Bronchial epithelial cell (primary cell): ENCODE results near the gene REEP6. TPM values are rescaled to one million over a fixed set of nuclear protein-coding genes. Genes with fewer than 3 reads are reported as not detected.

Experiments
- DNase-seq: peaks from one replicate; pipeline ENCODE4 v3.0.0-alpha.2; 2010; ENCODE audit warnings: low read depth
- FAIRE-seq: peaks from 2 replicates; lab custom pipeline; 2011; peaks lifted over from hg19 to GRCh38; lab: Jason Lieb, UNC
- H3K27me3 ChIP-seq: 2 replicates; pipeline ENCODE4 v1.5.1; 2011; ENCODE audit warnings: low read length; ENCODE audit not compliant: control insufficient read depth, insufficient read depth
- H3K36me3 ChIP-seq: 2 replicates; pipeline ENCODE4 v1.5.1; 2011; ENCODE audit warnings: low read length; ENCODE audit not compliant: control insufficient read depth, insufficient read depth
- H3K4me3 ChIP-seq: 2 replicates; pipeline ENCODE4 v1.5.1; 2011; ENCODE audit warnings: mild to moderate bottlenecking, low read depth, low read length, control low read depth
- CTCF ChIP-seq: IDR thresholded peaks from 2 replicates; pipeline ENCODE4 v1.5.1; 2011; ENCODE audit warnings: mild to moderate bottlenecking, moderate library complexity, low read length, control low read depth, inconsistent platforms; ENCODE audit not compliant: insufficient read depth, severe bottlenecking
- total RNA-seq: library from RNA; depleted of rRNA; stranded (reverse); fragments of >200 nt; gene quantifications from 2 replicates; pipeline ENCODE4 v1.2.1, GENCODE V29; 2014

Gene REEP6
- total RNA-seq, 1 donor from 2014 or later: 2.1 TPM

- DNase-seq: no peak
- Histone ChIP-seq H3K36me3 (no peaks in the 10 kb centered on the region), H3K27me3 (peaks cover 49% of the 10 kb centered on the region), H3K4me3 (no peak overlapping the region)
- no peak for FAIRE-seq
- TF ChIP-seq CTCF: no peak
Observed at GRCh38 chr19:1447504-1447903, 43.5 kb upstream of the REEP6 start.

GRCh38 chr19:1447944-1448343 lies 43.0 kb upstream of the REEP6 start:
- peaks cover 53% of the 10 kb centered on the region for H3K27me3 ChIP-seq
- no peak for TF ChIP-seq CTCF
- no peak for FAIRE-seq

GRCh38 chr19:1449467-1450442 lies 41.2 kb upstream of the REEP6 start, which contains the start of gene APC2:
Gene APC2 (plus strand): TSS chr19:1450121. CDS start chr19:1453002, 2,881 bp downstream.
- Histone ChIP-seq H3K4me3 (no peak within 1 kb of the TSS), H3K27me3 (peaks cover 57% of the 10 kb centered on the region), H3K36me3 (no peaks in the 10 kb centered on the region)
- no peak for TF ChIP-seq CTCF
- FAIRE-seq: no peak
- DNase-seq: no peak

More at GRCh38 chr19:1447944-1448343, 43.0 kb upstream of the REEP6 start:
- Histone ChIP-seq H3K36me3 (no peaks in the 10 kb centered on the region), H3K4me3 (no peak overlapping the region)
- no peak for DNase-seq

- H3K27me3 ChIP-seq: peaks cover 57% of the 10 kb centered on the region
Observed at GRCh38 chr19:1450735-1451731, 39.9 kb upstream of the REEP6 start.

More at GRCh38 chr19:1450735-1451731, 39.9 kb upstream of the REEP6 start:
- DNase-seq: no peak
- Histone ChIP-seq H3K4me3 (no peak overlapping the region), H3K36me3 (no peaks in the 10 kb centered on the region)
- TF ChIP-seq CTCF: no peak
- peak; percentile 95 for FAIRE-seq
